ENCODE data around the gene CPPED1. TPM values are rescaled to one million over a fixed set of nuclear protein-coding genes. Genes with fewer than 3 reads are reported as not detected.

Gene CPPED1
- total RNA-seq, 2 experiments from 2014 or later: 1.4 to 2.3 TPM

DNA sequence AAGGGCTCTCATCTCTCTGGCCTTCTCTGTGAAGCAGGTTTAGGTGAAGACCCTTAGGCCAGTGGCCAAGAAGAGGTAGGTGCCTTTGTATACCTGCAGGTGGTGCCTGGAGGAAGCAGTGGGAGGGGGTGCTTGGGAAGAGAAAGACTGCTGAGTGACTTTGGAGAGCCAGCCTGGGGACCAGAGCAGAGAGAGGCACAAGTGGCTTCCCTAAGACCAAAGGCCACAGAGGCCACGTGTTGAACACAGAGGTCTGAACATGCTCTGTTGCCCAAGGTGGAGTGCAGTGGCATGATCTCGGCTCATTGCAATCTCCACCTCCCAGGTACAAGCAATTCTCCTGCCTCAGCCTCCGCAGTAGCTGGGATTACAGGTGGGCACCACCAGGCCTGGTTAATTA, 103.5 kb downstream of the CPPED1 start:
- H3K27ac Mint-ChIP-seq: no peak overlapping the region
- H3K4me3 Mint-ChIP-seq: no peak overlapping the region
- DNase-seq: no peak
- peaks cover 13% of the 10 kb centered on the region for H3K36me3 Mint-ChIP-seq (ENCODE audit: low read depth)
- H3K27me3 Mint-ChIP-seq: no peaks in the 10 kb centered on the region
- no peaks in the 10 kb centered on the region for H3K9me3 ChIP-seq (ENCODE audit: control insufficient read depth in 1 of 2, insufficient read depth in 1 of 2, low read length in 2 of 2)
- H3K4me3 ChIP-seq (ENCODE audit: low read length): no peak overlapping the region
- CTCF ChIA-PET: no interaction called here
- H3K4me1 ChIP-seq (ENCODE audit: insufficient read depth, low read length): no peaks in the 10 kb centered on the region
- intact Hi-C loops (cut with DNase I, micrococcal nuclease): no loop called here
- TF ChIP-seq CTCF (IDR thresholded peaks at IDR 0.05): no peak
- H3K27ac ChIP-seq (ENCODE audit: low read depth in 1 of 2, low read length in 2 of 2): no peak overlapping the region
- ATAC-seq (ENCODE audit: poor library complexity): no peak
- no peaks in the 10 kb centered on the region for H3K4me1 Mint-ChIP-seq (ENCODE audit: low read depth)
- POLR2A ChIA-PET: no interaction called here
- no peaks in the 10 kb centered on the region for H3K27me3 ChIP-seq (ENCODE audit: control insufficient read depth in 1 of 2, insufficient read depth in 2 of 2, low read length in 2 of 2)
- no peaks in the 10 kb centered on the region for H3K36me3 ChIP-seq (ENCODE audit: insufficient read depth, low read length)
- H3K9me3 Mint-ChIP-seq: no peaks in the 10 kb centered on the region

GRCh38 chr16:12699161-12699560, 104.5 kb downstream of the CPPED1 start:
- Mint-ChIP-seq H3K9me3 (no peaks in the 10 kb centered on the region), H3K4me1 (ENCODE audit: low read depth) (no peaks in the 10 kb centered on the region), H3K27ac (no peak overlapping the region), H3K27me3 (no peaks in the 10 kb centered on the region), H3K36me3 (ENCODE audit: low read depth) (peaks cover 11% of the 10 kb centered on the region), H3K4me3 (no peak overlapping the region)
- POLR2A ChIA-PET: no interaction called here
- Histone ChIP-seq H3K4me1 (ENCODE audit: insufficient read depth, low read length) (no peaks in the 10 kb centered on the region), H3K4me3 (ENCODE audit: low read length) (no peak overlapping the region), H3K9me3 (ENCODE audit: control insufficient read depth in 1 of 2, insufficient read depth in 1 of 2, low read length in 2 of 2) (no peaks in the 10 kb centered on the region), H3K36me3 (ENCODE audit: insufficient read depth, low read length) (no peaks in the 10 kb centered on the region), H3K27ac (ENCODE audit: low read depth in 1 of 2, low read length in 2 of 2) (no peak overlapping the region), H3K27me3 (ENCODE audit: control insufficient read depth in 1 of 2, insufficient read depth in 2 of 2, low read length in 2 of 2) (no peaks in the 10 kb centered on the region)
- intact Hi-C loops (cut with DNase I, micrococcal nuclease): no loop called here
- no peak for TF ChIP-seq CTCF (IDR thresholded peaks at IDR 0.05)
- CTCF ChIA-PET: no interaction called here
- DNase-seq: no peak
- no peak for ATAC-seq (ENCODE audit: poor library complexity)

GRCh38 chr16:12697437-12697836, 106.2 kb downstream of the CPPED1 start:
- ATAC-seq (ENCODE audit: poor library complexity) (no peak), DNase-seq (no peak)
- Mint-ChIP-seq H3K9me3 (no peaks in the 10 kb centered on the region), H3K36me3 (ENCODE audit: low read depth) (peaks cover 5% of the 10 kb centered on the region), H3K27ac (no peak overlapping the region), H3K27me3 (no peaks in the 10 kb centered on the region), H3K4me3 (no peak overlapping the region), H3K4me1 (ENCODE audit: low read depth) (no peaks in the 10 kb centered on the region)
- Histone ChIP-seq H3K27me3 (ENCODE audit: control insufficient read depth in 1 of 2, insufficient read depth in 2 of 2, low read length in 2 of 2) (no peaks in the 10 kb centered on the region), H3K9me3 (ENCODE audit: control insufficient read depth in 1 of 2, insufficient read depth in 1 of 2, low read length in 2 of 2) (peaks cover 0 to 3% of the 10 kb centered on the region in 2 experiments), H3K27ac (ENCODE audit: low read depth in 1 of 2, low read length in 2 of 2) (no peak overlapping the region), H3K36me3 (ENCODE audit: insufficient read depth, low read length) (no peaks in the 10 kb centered on the region), H3K4me3 (ENCODE audit: low read length) (no peak overlapping the region), H3K4me1 (ENCODE audit: insufficient read depth, low read length) (no peaks in the 10 kb centered on the region)
- TF ChIP-seq CTCF (IDR thresholded peaks at IDR 0.05): no peak
- ChIA-PET POLR2A (no interaction called here), CTCF (no interaction called here)
- intact Hi-C loops (cut with DNase I, micrococcal nuclease): no loop called here

Data from CD4-positive, alpha-beta T cell (primary cell).